K562 (cell line): ENCODE data around the gene RRAD. TPM values are rescaled to one million over a fixed set of nuclear protein-coding genes. Genes with fewer than 3 reads are reported as not detected.
A peak's percentile ranks its signal among the peaks of the same experiment; 100 is the strongest.

Experiments used
- CHAMP1 ChIP-seq: fragments of 450-650 bp; IDR thresholded peaks from 2 replicates; pipeline ENCODE4 v1.6.1; 2016; ENCODE audit warnings: mild to moderate bottlenecking
- CREB5 ChIP-seq: fragments of 250-450 bp; sonication (Bioruptor Pico); IDR thresholded peaks from 2 replicates; pipeline ENCODE4 v1.5.0; 2020; ENCODE audit warnings: mild to moderate bottlenecking
- FOXK1 ChIP-seq: sonication (generic); formaldehyde crosslinking; IDR thresholded peaks from 2 replicates; pipeline ENCODE4 v1.8.0; 2022; ENCODE audit warnings: missing genetic modification reagents, mild to moderate bottlenecking, borderline replicate concordance
- FOXK2 ChIP-seq, 2 experiments: fragments of 450-650 bp; IDR thresholded peaks in 1 of 2; conservative IDR thresholded peaks in 1 of 2; 2 replicates each; pipeline ENCODE4 v1.6.1; 2016; ENCODE audit warnings: low read depth in 2 of 2, mild to moderate bottlenecking in 1 of 2
- GATAD2A ChIP-seq: fragments of 450-650 bp; IDR thresholded peaks from 2 replicates; pipeline ENCODE4 v1.6.1; 2017
- PML ChIP-seq: IDR thresholded peaks from 2 replicates; pipeline ENCODE4 v1.6.1; 2012; ENCODE audit warnings: low read length, inconsistent platforms
- POLR3G ChIP-seq: IDR thresholded peaks from 2 replicates; pipeline ENCODE4 v1.6.1; 2011; ENCODE audit not compliant: insufficient read length, insufficient replicate concordance; ENCODE audit errors: extremely low read depth
- SMAD2 ChIP-seq: fragments of 150-350 bp; IDR thresholded peaks from 2 replicates; pipeline ENCODE4 v1.6.1; 2014; ENCODE audit warnings: low read depth, mild to moderate bottlenecking, low read length
- STAT6 ChIP-seq: sonication (generic); formaldehyde crosslinking; IDR thresholded peaks from 2 replicates; pipeline ENCODE4 v1.8.1; 2023; ENCODE audit warnings: mild to moderate bottlenecking, missing genetic modification reagents
- TFE3 ChIP-seq: fragments of 450-650 bp; formaldehyde crosslinking; IDR thresholded peaks from 2 replicates; pipeline ENCODE4 v1.4.0; 2020; ENCODE audit warnings: mild to moderate bottlenecking, mixed read lengths
- USF1 ChIP-seq: sonication (generic); formaldehyde crosslinking; IDR thresholded peaks from 2 replicates; pipeline ENCODE4 v1.9.0; 2022; ENCODE audit warnings: mild to moderate bottlenecking, missing genetic modification reagents
- ZBED1 ChIP-seq: IDR thresholded peaks from 2 replicates; pipeline ENCODE4 v1.6.1; 2014
- ZBTB17 ChIP-seq: fragments of 450-650 bp; formaldehyde crosslinking; IDR thresholded peaks from 2 replicates; pipeline ENCODE4 v1.4.0; 2020; ENCODE audit warnings: mild to moderate bottlenecking
- ZNF184 ChIP-seq: sonication (generic); formaldehyde crosslinking; IDR thresholded peaks from 2 replicates; pipeline ENCODE4 v1.5.0; 2020; ENCODE audit warnings: missing genetic modification reagents
- ZNF3 ChIP-seq: fragments of 250-450 bp; sonication (Bioruptor Pico); IDR thresholded peaks from 2 replicates; pipeline ENCODE4 v1.5.0; 2021; ENCODE audit warnings: mild to moderate bottlenecking, moderate library complexity
- ZNF75A ChIP-seq: fragments of 450-650 bp; formaldehyde crosslinking; IDR thresholded peaks from 2 replicates; pipeline ENCODE4 v1.4.0; 2020; ENCODE audit warnings: mild to moderate bottlenecking
- polyA plus RNA-seq, 8 experiments: library from polyadenylated mRNA; depleted of rRNA in 4 of 8; stranded (reverse) in 5 of 8; unstranded in 3 of 8; fragments of >200 nt; fragmentation: Nextera tagmentation in 2 of 8; fragmentation: Illumina TruSeq in 1 of 8; extraction: Ambion mirVana in 2 of 8; extraction: Trizol in 1 of 8; gene quantifications; 2 replicates each; pipeline versions ENCODE4 v1.2.1 to v1.2.3, GENCODE V29; 2011 to 2014; ENCODE audit warnings: inconsistent platforms in 1 of 8, missing spikeins in 1 of 8
- total RNA-seq, 7 experiments: library from RNA; depleted of rRNA in 6 of 7; stranded (reverse); fragments of >200 nt in 6 of 7; fragmentation: Illumina TruSeq in 2 of 7; extraction: Trizol in 2 of 7; gene quantifications; 2 replicates each; pipeline versions ENCODE4 v1.2.1 to v1.2.3, GENCODE V29; 2011 to 2021; ENCODE audit warnings: low replicate concordance in 1 of 7
- TF ChIP-seq, protein P1 (sequence below): fragments of 450-650 bp; IDR thresholded peaks from 2 replicates; pipeline ENCODE4 v1.7.0; 2016; ENCODE audit warnings: borderline replicate concordance

RRAD gene
- total and polyA plus RNA-seq, 9 of the 15 experiments (the other 6 are each of a cell fraction or from before 2014, with no cell fraction given), result 0.09 to 0.20 (median 0.13) TPM; not detected in 5

- peak; percentile 87 to 90 for TF ChIP-seq FOXK2 (conservative IDR thresholded peaks at IDR 0.05 in 1 of 2, IDR thresholded peaks at IDR 0.05 in 1 of 2; ENCODE audit: low read depth in 2 of 2)
- TF ChIP-seq ZNF184, result no peak
- no peak for TF ChIP-seq ZBED1
- peak; percentile 53; the same call in 1 of the 2 replicates for TF ChIP-seq CREB5 (CRISPR knock-in tag)
- no peak for TF ChIP-seq CHAMP1
- no peak for TF ChIP-seq FOXK1 (CRISPR knock-in tag)
- TF ChIP-seq ZBTB17 (CRISPR knock-in tag), result peak; percentile 71; the same call in 1 of the 2 replicates
- no peak for TF ChIP-seq SMAD2
- no peak for TF ChIP-seq POLR3G
- TF ChIP-seq USF1, result peak; percentile 64
- TF ChIP-seq ZNF3 (CRISPR knock-in tag), result no peak
- TF ChIP-seq PML, result no peak
- peak; percentile 25; the same call in 1 of the 2 replicates for TF ChIP-seq GATAD2A
- TF ChIP-seq, protein P1, sequence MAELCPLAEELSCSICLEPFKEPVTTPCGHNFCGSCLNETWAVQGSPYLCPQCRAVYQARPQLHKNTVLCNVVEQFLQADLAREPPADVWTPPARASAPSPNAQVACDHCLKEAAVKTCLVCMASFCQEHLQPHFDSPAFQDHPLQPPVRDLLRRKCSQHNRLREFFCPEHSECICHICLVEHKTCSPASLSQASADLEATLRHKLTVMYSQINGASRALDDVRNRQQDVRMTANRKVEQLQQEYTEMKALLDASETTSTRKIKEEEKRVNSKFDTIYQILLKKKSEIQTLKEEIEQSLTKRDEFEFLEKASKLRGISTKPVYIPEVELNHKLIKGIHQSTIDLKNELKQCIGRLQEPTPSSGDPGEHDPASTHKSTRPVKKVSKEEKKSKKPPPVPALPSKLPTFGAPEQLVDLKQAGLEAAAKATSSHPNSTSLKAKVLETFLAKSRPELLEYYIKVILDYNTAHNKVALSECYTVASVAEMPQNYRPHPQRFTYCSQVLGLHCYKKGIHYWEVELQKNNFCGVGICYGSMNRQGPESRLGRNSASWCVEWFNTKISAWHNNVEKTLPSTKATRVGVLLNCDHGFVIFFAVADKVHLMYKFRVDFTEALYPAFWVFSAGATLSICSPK, result no peak
- peak; percentile 77 for TF ChIP-seq TFE3 (CRISPR knock-in tag)
- TF ChIP-seq STAT6 (CRISPR knock-in tag), result no peak
- 0 out of 2 replicates have a peak, but pooled peaks have one; percentile 27 for TF ChIP-seq ZNF75A (CRISPR knock-in tag)
These were observed 25.9 kb downstream of the RRAD start (continued) for GRCh38 chr16:66899310-66899944.
